Astrocyte (in vitro differentiated cells and primary cell): ENCODE measurements around the gene ATF7. TPM values are rescaled to one million over a fixed set of nuclear protein-coding genes. Genes with fewer than 3 reads are reported as not detected.
A peak's percentile ranks its signal among the peaks of the same experiment; 100 is the strongest.
"Not testable (repeated sequence)": the region's sequence is repeated elsewhere in the genome, so short reads cannot be mapped to it uniquely, and the experiment has no call there.

Source experiments
- DNase-seq: peaks from one replicate; pipeline ENCODE4 v3.0.0-alpha.2; 2010; ENCODE audit warnings: low read depth
- FAIRE-seq: peaks from 2 replicates; lab custom pipeline; 2011; peaks lifted over from hg19 to GRCh38; lab: Jason Lieb, UNC
- H2AFZ ChIP-seq: 2 replicates; pipeline ENCODE4 v1.6.0; 2012; ENCODE audit warnings: low read depth, low read length, inconsistent platforms
- H3K27ac ChIP-seq: 2 replicates; pipeline ENCODE4 v1.5.1; 2011; ENCODE audit warnings: low read depth, low read length, inconsistent platforms
- H3K27me3 ChIP-seq: 2 replicates; pipeline ENCODE4 v1.6.0; 2011; ENCODE audit warnings: low read length, inconsistent platforms; ENCODE audit not compliant: insufficient read depth
- H3K36me3 ChIP-seq: 2 replicates; pipeline ENCODE4 v1.5.1; 2011; ENCODE audit warnings: low read length, inconsistent platforms; ENCODE audit not compliant: insufficient read depth
- H3K4me1 ChIP-seq: 2 replicates; pipeline ENCODE4 v1.5.1; 2011; ENCODE audit warnings: low read length, inconsistent platforms; ENCODE audit not compliant: insufficient read depth
- H3K4me2 ChIP-seq: 2 replicates; pipeline ENCODE4 v1.6.0; 2012; ENCODE audit warnings: low read length, inconsistent platforms
- H3K4me3 ChIP-seq: 2 replicates; pipeline ENCODE4 v1.5.1; 2011; ENCODE audit warnings: low read depth, mild to moderate bottlenecking, low read length, inconsistent platforms; ENCODE audit not compliant: insufficient read depth
- H3K79me2 ChIP-seq: 2 replicates; pipeline ENCODE4 v1.6.0; 2012; ENCODE audit warnings: mild to moderate bottlenecking, low read length, inconsistent platforms; ENCODE audit not compliant: insufficient read depth
- H3K9ac ChIP-seq: 2 replicates; pipeline ENCODE4 v1.6.0; 2012; ENCODE audit warnings: mild to moderate bottlenecking, low read length, inconsistent platforms
- H3K9me3 ChIP-seq: 2 replicates; pipeline ENCODE4 v1.5.1; 2012; ENCODE audit warnings: low read depth, mild to moderate bottlenecking, low read length, inconsistent platforms; ENCODE audit not compliant: insufficient read depth
- H4K20me1 ChIP-seq: 2 replicates; pipeline ENCODE4 v1.6.0; 2012; ENCODE audit warnings: low read length, inconsistent platforms; ENCODE audit not compliant: insufficient read depth
- H3K27ac Mint-ChIP-seq: one replicate; pipeline ENCODE4 v1.8.0; 2021; ENCODE audit warnings: mild to moderate bottlenecking, mixed read lengths; ENCODE audit not compliant: unreplicated experiment
- H3K27me3 Mint-ChIP-seq: one replicate; pipeline ENCODE4 v1.8.0; 2021; ENCODE audit warnings: low read depth, mixed read lengths; ENCODE audit not compliant: unreplicated experiment
- H3K36me3 Mint-ChIP-seq: one replicate; pipeline ENCODE4 v1.8.0; 2021; ENCODE audit warnings: low read depth, mixed read lengths; ENCODE audit not compliant: unreplicated experiment
- H3K4me1 Mint-ChIP-seq: one replicate; pipeline ENCODE4 v1.8.0; 2021; ENCODE audit warnings: low read depth, mixed read lengths; ENCODE audit not compliant: unreplicated experiment
- H3K4me3 Mint-ChIP-seq: one replicate; pipeline ENCODE4 v1.8.0; 2021; ENCODE audit warnings: mild to moderate bottlenecking, moderate library complexity, mixed read lengths; ENCODE audit not compliant: unreplicated experiment
- H3K9me3 Mint-ChIP-seq: one replicate; pipeline ENCODE4 v1.8.0; 2021; ENCODE audit warnings: mild to moderate bottlenecking, mixed read lengths; ENCODE audit not compliant: unreplicated experiment
- CTCF ChIP-seq: IDR thresholded peaks from 2 replicates; pipeline ENCODE4 v1.5.1; 2011; ENCODE audit warnings: low read depth, mild to moderate bottlenecking, inconsistent platforms, low read length, moderate library complexity; ENCODE audit not compliant: insufficient read depth
- EZH2 ChIP-seq: IDR thresholded peaks from 2 replicates; pipeline ENCODE4 v1.6.1; 2012; ENCODE audit warnings: mild to moderate bottlenecking, low read length, inconsistent platforms; ENCODE audit not compliant: insufficient read depth
- total RNA-seq: library from RNA; stranded (reverse); gene quantifications from 2 replicates; pipeline ENCODE4 v1.2.1, GENCODE V29; 2021

ATF7 gene
- total RNA-seq, 1 donor from 2014 or later, result 38.3 TPM

GRCh38 chr12:53567961-53568808 lies 58.0 kb downstream of the ATF7 start:
- H3K9me3 Mint-ChIP-seq, result no peaks in the 10 kb centered on the region
- FAIRE-seq, result no peak
- Histone ChIP-seq H2AFZ (no peak overlapping the region), H3K4me2 (peak overlapping the region; percentile 7), H3K4me1 (peaks cover 5% of the 10 kb centered on the region), H3K79me2 (peaks cover 37% of the 10 kb centered on the region), H3K9ac (no peak overlapping the region), H3K36me3 (no peaks in the 10 kb centered on the region), H3K9me3 (no peaks in the 10 kb centered on the region), H4K20me1 (peaks cover 16% of the 10 kb centered on the region), H3K27ac (no peak overlapping the region), H3K27me3 (no peaks in the 10 kb centered on the region), H3K4me3 (no peak overlapping the region)
- no peaks in the 10 kb centered on the region for H3K27me3 Mint-ChIP-seq
- DNase-seq, result peak; percentile 45
- H3K4me3 Mint-ChIP-seq, result no peak overlapping the region
- H3K27ac Mint-ChIP-seq, result peak overlapping the region; percentile 69
- H3K36me3 Mint-ChIP-seq, result peaks cover 2% of the 10 kb centered on the region
- peaks cover 11% of the 10 kb centered on the region for H3K4me1 Mint-ChIP-seq
- TF ChIP-seq CTCF (no peak), EZH2 (no peak)

- not testable (repeated sequence) for H3K27ac Mint-ChIP-seq, FAIRE-seq, H3K27ac ChIP-seq, H3K9me3 Mint-ChIP-seq, H3K9me3 ChIP-seq, H3K4me3 Mint-ChIP-seq, H3K36me3 Mint-ChIP-seq, DNase-seq, H2AFZ ChIP-seq, H3K27me3 Mint-ChIP-seq, H3K27me3 ChIP-seq, H3K36me3 ChIP-seq, H3K4me2 ChIP-seq, H3K4me3 ChIP-seq, H3K9ac ChIP-seq
- H3K79me2 ChIP-seq, result peaks cover 21% of the 10 kb centered on the region
- peaks cover 21% of the 10 kb centered on the region for H3K4me1 ChIP-seq
- peaks cover 27% of the 10 kb centered on the region for H3K4me1 Mint-ChIP-seq
- H4K20me1 ChIP-seq, result peaks cover 10% of the 10 kb centered on the region
Observed at GRCh38 chr12:53565376-53565775, 60.8 kb downstream of the ATF7 start.

- no peak overlapping the region for H3K9ac ChIP-seq
- TF ChIP-seq EZH2, result no peak
- TF ChIP-seq CTCF, result no peak
- no peak overlapping the region for H3K4me3 ChIP-seq
- DNase-seq, result no peak
- H4K20me1 ChIP-seq, result peaks cover 10% of the 10 kb centered on the region
- peaks cover 20% of the 10 kb centered on the region for H3K79me2 ChIP-seq
- peaks cover 30% of the 10 kb centered on the region for H3K4me1 Mint-ChIP-seq
- no peak overlapping the region for H3K27ac Mint-ChIP-seq
- H3K36me3 ChIP-seq, result no peaks in the 10 kb centered on the region
- no peak overlapping the region for H2AFZ ChIP-seq
- no peak overlapping the region for H3K4me2 ChIP-seq
- peaks cover 25% of the 10 kb centered on the region for H3K4me1 ChIP-seq
- H3K9me3 ChIP-seq, result no peaks in the 10 kb centered on the region
- no peak overlapping the region for H3K4me3 Mint-ChIP-seq
- FAIRE-seq, result no peak
- H3K9me3 Mint-ChIP-seq, result no peaks in the 10 kb centered on the region
- H3K36me3 Mint-ChIP-seq, result no peaks in the 10 kb centered on the region
- no peaks in the 10 kb centered on the region for H3K27me3 Mint-ChIP-seq
- H3K27ac ChIP-seq, result no peak overlapping the region
- no peaks in the 10 kb centered on the region for H3K27me3 ChIP-seq
Observed at GRCh38 chr12:53564941-53565340, 61.2 kb downstream of the ATF7 start.
